WTC11 (cell line): ENCODE data around the gene HLF. TPM values are rescaled to one million over a fixed set of nuclear protein-coding genes. Genes with fewer than 3 reads are reported as not detected.

ENCODE experiments used
- ATAC-seq: fragments of 200-7000 bp; cut with Tn5 transposase; 2 replicates; pipeline ENCODE4 v1.10.0; 2021; ENCODE audit warnings: mild to moderate bottlenecking, moderate library complexity
- CTCF ChIA-PET: fragments of 300-600 bp; sonication (Branson Sonifier 250); formaldehyde crosslinking; loops from one replicate; lab custom pipeline; 2021; ENCODE audit warnings: antibody characterized with exemption; lab: Charles Lee
- POLR2A ChIA-PET: fragments of 350-600 bp; sonication (Branson Sonifier 250); formaldehyde crosslinking; loops from one replicate; lab custom pipeline; 2021; ENCODE audit warnings: antibody characterized with exemption; lab: Charles Lee
- DNase-seq: peaks from one replicate; pipeline ENCODE4 v3.0.0; 2021; ENCODE audit warnings: low spot score
- H3K27ac Mint-ChIP-seq: 2 replicates; pipeline ENCODE4 v1.8.0; 2021; ENCODE audit warnings: mixed read lengths
- H3K27me3 Mint-ChIP-seq: 2 replicates; pipeline ENCODE4 v1.8.0; 2021; ENCODE audit warnings: low read depth, mild to moderate bottlenecking, moderate library complexity, mixed read lengths
- H3K36me3 Mint-ChIP-seq: 2 replicates; pipeline ENCODE4 v1.8.0; 2021; ENCODE audit warnings: mixed read lengths
- H3K4me1 Mint-ChIP-seq: 2 replicates; pipeline ENCODE4 v1.8.0; 2022; ENCODE audit warnings: mixed read lengths
- H3K4me3 Mint-ChIP-seq: 2 replicates; pipeline ENCODE4 v1.8.0; 2021; ENCODE audit warnings: mild to moderate bottlenecking, moderate library complexity, mixed read lengths
- H3K9me3 Mint-ChIP-seq: 2 replicates; pipeline ENCODE4 v1.8.0; 2021; ENCODE audit warnings: mixed read lengths
- EMX1 ChIP-seq: fragments of 250-450 bp; sonication (Bioruptor Pico); IDR thresholded peaks from 2 replicates; pipeline ENCODE4 v1.8.0; 2021; ENCODE audit warnings: mild to moderate bottlenecking
- FOXJ3 ChIP-seq: sonication (generic); formaldehyde crosslinking; IDR thresholded peaks from 2 replicates; pipeline ENCODE4 v1.9.0; 2021; ENCODE audit warnings: missing genetic modification reagents, mild to moderate bottlenecking, borderline replicate concordance
- FOXK1 ChIP-seq: sonication (generic); formaldehyde crosslinking; IDR thresholded peaks from 2 replicates; pipeline ENCODE4 v1.8.0; 2022; ENCODE audit warnings: mild to moderate bottlenecking, moderate library complexity, missing genetic modification reagents
- NFYB ChIP-seq: sonication (generic); formaldehyde crosslinking; conservative IDR thresholded peaks from 2 replicates; pipeline ENCODE4 v1.8.0; 2022; ENCODE audit warnings: low read depth, missing genetic modification reagents
- NR2C2 ChIP-seq: sonication (generic); formaldehyde crosslinking; IDR thresholded peaks from 2 replicates; pipeline ENCODE4 v1.8.0; 2022; ENCODE audit warnings: mild to moderate bottlenecking, missing genetic modification reagents
- NR3C1 ChIP-seq: sonication (generic); formaldehyde crosslinking; conservative IDR thresholded peaks from 2 replicates; pipeline ENCODE4 v1.8.1; 2023; ENCODE audit warnings: low read depth, mild to moderate bottlenecking, missing genetic modification reagents
- SOX15 ChIP-seq: fragments of 250-450 bp; sonication (Bioruptor Pico); IDR thresholded peaks from 2 replicates; pipeline ENCODE4 v1.9.0; 2021; ENCODE audit warnings: mild to moderate bottlenecking
- TCF7 ChIP-seq: sonication (generic); formaldehyde crosslinking; IDR thresholded peaks from 2 replicates; pipeline ENCODE4 v1.8.0; 2022; ENCODE audit warnings: mild to moderate bottlenecking, low read depth, missing genetic modification reagents, moderate library complexity
- TEAD1 ChIP-seq: sonication (generic); formaldehyde crosslinking; IDR thresholded peaks from 2 replicates; pipeline ENCODE4 v1.8.0; 2022; ENCODE audit warnings: mild to moderate bottlenecking, missing genetic modification reagents
- ZNF121 ChIP-seq: sonication (generic); formaldehyde crosslinking; IDR thresholded peaks from 2 replicates; pipeline ENCODE4 v1.8.0; 2023; ENCODE audit warnings: missing genetic modification reagents
- total RNA-seq: library from RNA; stranded (reverse); gene quantifications from 3 replicates; pipeline ENCODE4 v1.2.3, GENCODE V29; 2021
- TF ChIP-seq, protein P1 (sequence below): sonication (generic); formaldehyde crosslinking; IDR thresholded peaks from 2 replicates; pipeline ENCODE4 v1.8.0; 2023; ENCODE audit warnings: missing genetic modification reagents, mild to moderate bottlenecking, borderline replicate concordance
- TF ChIP-seq, protein P2 (sequence below): fragments of 250-450 bp; sonication (Bioruptor Pico); IDR thresholded peaks from 2 replicates; pipeline ENCODE4 v1.9.0; 2021; ENCODE audit warnings: mild to moderate bottlenecking, borderline replicate concordance
- TF ChIP-seq, protein P3 (sequence below): fragments of 250-450 bp; sonication (Bioruptor Pico); IDR thresholded peaks from 2 replicates; pipeline ENCODE4 v1.9.0; 2021; ENCODE audit warnings: mild to moderate bottlenecking
- TF ChIP-seq, protein P4 (sequence below): sonication (generic); formaldehyde crosslinking; conservative IDR thresholded peaks from 2 replicates; pipeline ENCODE4 v1.8.1; 2023; ENCODE audit warnings: mild to moderate bottlenecking, low read depth, missing genetic modification reagents, moderate library complexity

HLF gene
- total RNA-seq, 1 experiment from 2014 or later: 0.31 TPM

DNA sequence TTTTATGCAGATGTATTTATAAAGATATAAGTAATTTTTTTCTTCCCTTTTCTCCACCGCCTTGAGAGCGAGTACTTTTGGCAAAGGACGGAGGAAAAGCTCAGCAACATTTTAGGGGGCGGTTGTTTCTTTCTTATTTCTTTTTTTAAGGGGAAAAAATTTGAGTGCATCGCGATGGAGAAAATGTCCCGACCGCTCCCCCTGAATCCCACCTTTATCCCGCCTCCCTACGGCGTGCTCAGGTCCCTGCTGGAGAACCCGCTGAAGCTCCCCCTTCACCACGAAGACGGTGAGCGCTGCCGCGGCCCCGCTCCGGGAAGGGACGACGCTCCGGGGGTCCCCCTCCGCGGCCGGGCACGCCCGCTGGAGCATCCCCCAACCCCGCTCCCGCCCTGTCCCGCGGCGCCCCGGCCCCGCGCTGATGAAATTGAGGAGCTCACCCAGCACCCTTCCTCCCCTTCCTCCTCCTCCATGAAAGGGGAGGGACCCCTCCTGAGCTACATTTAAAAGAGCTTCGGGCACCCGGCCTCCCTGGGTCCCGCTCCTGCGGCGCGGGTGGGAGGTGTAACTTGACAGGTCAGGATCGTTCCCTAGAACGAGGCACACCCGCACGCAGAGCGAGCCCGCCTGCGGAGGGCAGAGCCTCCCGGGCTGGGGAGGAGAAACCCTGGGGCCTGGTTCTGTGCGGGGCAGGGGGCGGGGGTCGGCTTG lies 706 bp downstream of the HLF start (continued):
- TF ChIP-seq, protein P1, sequence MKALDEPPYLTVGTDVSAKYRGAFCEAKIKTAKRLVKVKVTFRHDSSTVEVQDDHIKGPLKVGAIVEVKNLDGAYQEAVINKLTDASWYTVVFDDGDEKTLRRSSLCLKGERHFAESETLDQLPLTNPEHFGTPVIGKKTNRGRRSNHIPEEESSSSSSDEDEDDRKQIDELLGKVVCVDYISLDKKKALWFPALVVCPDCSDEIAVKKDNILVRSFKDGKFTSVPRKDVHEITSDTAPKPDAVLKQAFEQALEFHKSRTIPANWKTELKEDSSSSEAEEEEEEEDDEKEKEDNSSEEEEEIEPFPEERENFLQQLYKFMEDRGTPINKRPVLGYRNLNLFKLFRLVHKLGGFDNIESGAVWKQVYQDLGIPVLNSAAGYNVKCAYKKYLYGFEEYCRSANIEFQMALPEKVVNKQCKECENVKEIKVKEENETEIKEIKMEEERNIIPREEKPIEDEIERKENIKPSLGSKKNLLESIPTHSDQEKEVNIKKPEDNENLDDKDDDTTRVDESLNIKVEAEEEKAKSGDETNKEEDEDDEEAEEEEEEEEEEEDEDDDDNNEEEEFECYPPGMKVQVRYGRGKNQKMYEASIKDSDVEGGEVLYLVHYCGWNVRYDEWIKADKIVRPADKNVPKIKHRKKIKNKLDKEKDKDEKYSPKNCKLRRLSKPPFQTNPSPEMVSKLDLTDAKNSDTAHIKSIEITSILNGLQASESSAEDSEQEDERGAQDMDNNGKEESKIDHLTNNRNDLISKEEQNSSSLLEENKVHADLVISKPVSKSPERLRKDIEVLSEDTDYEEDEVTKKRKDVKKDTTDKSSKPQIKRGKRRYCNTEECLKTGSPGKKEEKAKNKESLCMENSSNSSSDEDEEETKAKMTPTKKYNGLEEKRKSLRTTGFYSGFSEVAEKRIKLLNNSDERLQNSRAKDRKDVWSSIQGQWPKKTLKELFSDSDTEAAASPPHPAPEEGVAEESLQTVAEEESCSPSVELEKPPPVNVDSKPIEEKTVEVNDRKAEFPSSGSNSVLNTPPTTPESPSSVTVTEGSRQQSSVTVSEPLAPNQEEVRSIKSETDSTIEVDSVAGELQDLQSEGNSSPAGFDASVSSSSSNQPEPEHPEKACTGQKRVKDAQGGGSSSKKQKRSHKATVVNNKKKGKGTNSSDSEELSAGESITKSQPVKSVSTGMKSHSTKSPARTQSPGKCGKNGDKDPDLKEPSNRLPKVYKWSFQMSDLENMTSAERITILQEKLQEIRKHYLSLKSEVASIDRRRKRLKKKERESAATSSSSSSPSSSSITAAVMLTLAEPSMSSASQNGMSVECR (CRISPR knock-in tag): no peak
- TF ChIP-seq, protein P2, sequence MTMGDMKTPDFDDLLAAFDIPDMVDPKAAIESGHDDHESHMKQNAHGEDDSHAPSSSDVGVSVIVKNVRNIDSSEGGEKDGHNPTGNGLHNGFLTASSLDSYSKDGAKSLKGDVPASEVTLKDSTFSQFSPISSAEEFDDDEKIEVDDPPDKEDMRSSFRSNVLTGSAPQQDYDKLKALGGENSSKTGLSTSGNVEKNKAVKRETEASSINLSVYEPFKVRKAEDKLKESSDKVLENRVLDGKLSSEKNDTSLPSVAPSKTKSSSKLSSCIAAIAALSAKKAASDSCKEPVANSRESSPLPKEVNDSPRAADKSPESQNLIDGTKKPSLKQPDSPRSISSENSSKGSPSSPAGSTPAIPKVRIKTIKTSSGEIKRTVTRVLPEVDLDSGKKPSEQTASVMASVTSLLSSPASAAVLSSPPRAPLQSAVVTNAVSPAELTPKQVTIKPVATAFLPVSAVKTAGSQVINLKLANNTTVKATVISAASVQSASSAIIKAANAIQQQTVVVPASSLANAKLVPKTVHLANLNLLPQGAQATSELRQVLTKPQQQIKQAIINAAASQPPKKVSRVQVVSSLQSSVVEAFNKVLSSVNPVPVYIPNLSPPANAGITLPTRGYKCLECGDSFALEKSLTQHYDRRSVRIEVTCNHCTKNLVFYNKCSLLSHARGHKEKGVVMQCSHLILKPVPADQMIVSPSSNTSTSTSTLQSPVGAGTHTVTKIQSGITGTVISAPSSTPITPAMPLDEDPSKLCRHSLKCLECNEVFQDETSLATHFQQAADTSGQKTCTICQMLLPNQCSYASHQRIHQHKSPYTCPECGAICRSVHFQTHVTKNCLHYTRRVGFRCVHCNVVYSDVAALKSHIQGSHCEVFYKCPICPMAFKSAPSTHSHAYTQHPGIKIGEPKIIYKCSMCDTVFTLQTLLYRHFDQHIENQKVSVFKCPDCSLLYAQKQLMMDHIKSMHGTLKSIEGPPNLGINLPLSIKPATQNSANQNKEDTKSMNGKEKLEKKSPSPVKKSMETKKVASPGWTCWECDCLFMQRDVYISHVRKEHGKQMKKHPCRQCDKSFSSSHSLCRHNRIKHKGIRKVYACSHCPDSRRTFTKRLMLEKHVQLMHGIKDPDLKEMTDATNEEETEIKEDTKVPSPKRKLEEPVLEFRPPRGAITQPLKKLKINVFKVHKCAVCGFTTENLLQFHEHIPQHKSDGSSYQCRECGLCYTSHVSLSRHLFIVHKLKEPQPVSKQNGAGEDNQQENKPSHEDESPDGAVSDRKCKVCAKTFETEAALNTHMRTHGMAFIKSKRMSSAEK (CRISPR knock-in tag): no peak
- no peak for TF ChIP-seq NFYB
- no peak for TF ChIP-seq ZNF121
- TF ChIP-seq TEAD1 (CRISPR knock-in tag): no peak
- no peak for TF ChIP-seq SOX15 (CRISPR knock-in tag)
- no peak for TF ChIP-seq TCF7 (CRISPR knock-in tag)
- TF ChIP-seq, protein P3, sequence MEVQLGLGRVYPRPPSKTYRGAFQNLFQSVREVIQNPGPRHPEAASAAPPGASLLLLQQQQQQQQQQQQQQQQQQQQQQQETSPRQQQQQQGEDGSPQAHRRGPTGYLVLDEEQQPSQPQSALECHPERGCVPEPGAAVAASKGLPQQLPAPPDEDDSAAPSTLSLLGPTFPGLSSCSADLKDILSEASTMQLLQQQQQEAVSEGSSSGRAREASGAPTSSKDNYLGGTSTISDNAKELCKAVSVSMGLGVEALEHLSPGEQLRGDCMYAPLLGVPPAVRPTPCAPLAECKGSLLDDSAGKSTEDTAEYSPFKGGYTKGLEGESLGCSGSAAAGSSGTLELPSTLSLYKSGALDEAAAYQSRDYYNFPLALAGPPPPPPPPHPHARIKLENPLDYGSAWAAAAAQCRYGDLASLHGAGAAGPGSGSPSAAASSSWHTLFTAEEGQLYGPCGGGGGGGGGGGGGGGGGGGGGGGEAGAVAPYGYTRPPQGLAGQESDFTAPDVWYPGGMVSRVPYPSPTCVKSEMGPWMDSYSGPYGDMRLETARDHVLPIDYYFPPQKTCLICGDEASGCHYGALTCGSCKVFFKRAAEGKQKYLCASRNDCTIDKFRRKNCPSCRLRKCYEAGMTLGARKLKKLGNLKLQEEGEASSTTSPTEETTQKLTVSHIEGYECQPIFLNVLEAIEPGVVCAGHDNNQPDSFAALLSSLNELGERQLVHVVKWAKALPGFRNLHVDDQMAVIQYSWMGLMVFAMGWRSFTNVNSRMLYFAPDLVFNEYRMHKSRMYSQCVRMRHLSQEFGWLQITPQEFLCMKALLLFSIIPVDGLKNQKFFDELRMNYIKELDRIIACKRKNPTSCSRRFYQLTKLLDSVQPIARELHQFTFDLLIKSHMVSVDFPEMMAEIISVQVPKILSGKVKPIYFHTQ (CRISPR knock-in tag): no peak

DNA sequence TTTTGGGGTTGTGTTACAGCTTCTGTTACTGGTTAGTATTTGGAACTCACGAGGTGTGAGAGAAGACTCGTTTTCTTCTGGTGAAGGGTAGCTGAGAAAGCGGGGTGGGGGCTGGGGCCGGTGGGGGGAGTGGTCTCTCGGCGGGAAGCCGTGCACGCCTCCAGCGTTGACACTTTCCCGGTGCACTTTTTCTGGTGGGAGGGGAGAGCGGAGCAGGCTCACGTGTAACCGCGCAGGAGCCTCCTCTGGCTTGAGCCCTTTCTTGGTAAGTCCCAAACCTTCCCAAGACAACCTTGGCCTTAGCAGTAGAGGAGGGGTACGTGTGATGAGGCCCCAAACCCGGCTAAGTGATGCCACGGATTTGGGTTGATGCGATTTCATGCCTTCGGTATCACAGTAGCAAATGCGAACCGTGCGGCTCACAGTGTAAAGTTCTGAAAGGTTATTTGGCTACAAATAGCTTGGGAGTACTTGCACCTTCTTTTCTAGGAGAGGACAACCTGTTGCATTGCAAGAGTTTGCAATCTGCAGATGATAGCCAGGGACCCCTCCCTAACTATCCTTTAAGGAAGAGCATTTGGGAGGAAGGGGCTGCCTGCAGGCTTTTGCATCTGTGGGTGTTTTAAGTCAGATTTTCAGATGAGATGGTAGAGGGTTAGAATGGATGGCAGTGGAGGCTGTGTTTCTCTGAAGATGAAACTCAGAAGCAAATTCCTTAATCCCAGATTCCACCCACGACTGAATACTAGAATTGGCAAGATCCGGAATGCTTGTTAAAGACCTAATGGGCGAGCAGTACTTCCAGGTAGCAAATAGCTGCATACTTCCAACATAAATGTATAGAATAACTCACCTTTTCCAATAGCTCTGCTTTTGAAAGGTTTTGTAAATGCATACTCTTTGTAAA lies 1.5 kb downstream of the HLF start:
- Mint-ChIP-seq H3K27ac (no peak overlapping the region), H3K4me1 (peaks cover 14% of the 10 kb centered on the region), H3K36me3 (no peaks in the 10 kb centered on the region), H3K4me3 (peak overlapping the region; percentile 65), H3K9me3 (peaks cover 5% of the 10 kb centered on the region), H3K27me3 (peaks cover 88% of the 10 kb centered on the region)
- ATAC-seq: peak; percentile 46
- TF ChIP-seq FOXJ3 (CRISPR knock-in tag): no peak
- TF ChIP-seq NR3C1 (CRISPR knock-in tag): no peak
- TF ChIP-seq EMX1 (CRISPR knock-in tag): no peak
- no peak for TF ChIP-seq NR2C2 (CRISPR knock-in tag)
- no peak for TF ChIP-seq FOXK1 (CRISPR knock-in tag)
- TF ChIP-seq, protein P4, sequence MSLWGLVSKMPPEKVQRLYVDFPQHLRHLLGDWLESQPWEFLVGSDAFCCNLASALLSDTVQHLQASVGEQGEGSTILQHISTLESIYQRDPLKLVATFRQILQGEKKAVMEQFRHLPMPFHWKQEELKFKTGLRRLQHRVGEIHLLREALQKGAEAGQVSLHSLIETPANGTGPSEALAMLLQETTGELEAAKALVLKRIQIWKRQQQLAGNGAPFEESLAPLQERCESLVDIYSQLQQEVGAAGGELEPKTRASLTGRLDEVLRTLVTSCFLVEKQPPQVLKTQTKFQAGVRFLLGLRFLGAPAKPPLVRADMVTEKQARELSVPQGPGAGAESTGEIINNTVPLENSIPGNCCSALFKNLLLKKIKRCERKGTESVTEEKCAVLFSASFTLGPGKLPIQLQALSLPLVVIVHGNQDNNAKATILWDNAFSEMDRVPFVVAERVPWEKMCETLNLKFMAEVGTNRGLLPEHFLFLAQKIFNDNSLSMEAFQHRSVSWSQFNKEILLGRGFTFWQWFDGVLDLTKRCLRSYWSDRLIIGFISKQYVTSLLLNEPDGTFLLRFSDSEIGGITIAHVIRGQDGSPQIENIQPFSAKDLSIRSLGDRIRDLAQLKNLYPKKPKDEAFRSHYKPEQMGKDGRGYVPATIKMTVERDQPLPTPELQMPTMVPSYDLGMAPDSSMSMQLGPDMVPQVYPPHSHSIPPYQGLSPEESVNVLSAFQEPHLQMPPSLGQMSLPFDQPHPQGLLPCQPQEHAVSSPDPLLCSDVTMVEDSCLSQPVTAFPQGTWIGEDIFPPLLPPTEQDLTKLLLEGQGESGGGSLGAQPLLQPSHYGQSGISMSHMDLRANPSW: no peak
- TF ChIP-seq, protein P2 (CRISPR knock-in tag): no peak
- DNase-seq: peak; percentile 22
- POLR2A ChIA-PET: interaction anchor here (1.7 kb wide), 1 partner anchor 28 kb away, joined by 10 read pairs; no protein-coding TSS in a partner anchor
- CTCF ChIA-PET: interaction anchor here (0.6 to 1.2 kb wide), 4 partner anchors 13 to 96 kb away, joined by 3 to 9 read pairs (median 3); no protein-coding TSS in a partner anchor
